KMS-11 (cell line): ENCODE data around the gene SNRPN.
"Not testable (repeated sequence)": the region's sequence is repeated elsewhere in the genome, so short reads cannot be mapped to it uniquely, and the experiment has no call there.

Experiments
- H2AFZ ChIP-seq: fragments of 200-600 bp; sonication (generic); 2 replicates; pipeline ENCODE4 v1.6.1; 2016; ENCODE audit warnings: antibody characterized with exemption, mixed run types, low read depth
- H3K27ac ChIP-seq: fragments of 200-600 bp; sonication (generic); 2 replicates; pipeline ENCODE4 v1.6.1; 2016; ENCODE audit warnings: mild to moderate bottlenecking, mixed run types
- H3K27me3 ChIP-seq: fragments of 200-600 bp; sonication (generic); 2 replicates; pipeline ENCODE4 v1.6.1; 2017; ENCODE audit warnings: mild to moderate bottlenecking, low read depth, mixed run types, moderate library complexity; ENCODE audit not compliant: insufficient read depth
- H3K36me3 ChIP-seq: fragments of 200-600 bp; sonication (generic); 2 replicates; pipeline ENCODE4 v1.6.1; 2017; ENCODE audit warnings: mild to moderate bottlenecking, mixed run types; ENCODE audit not compliant: insufficient read depth
- H3K4me1 ChIP-seq: fragments of 200-600 bp; sonication (generic); 2 replicates; pipeline ENCODE4 v1.6.1; 2016; ENCODE audit warnings: mild to moderate bottlenecking, low read depth, mixed run types; ENCODE audit not compliant: poor library complexity, severe bottlenecking
- H3K4me2 ChIP-seq: fragments of 200-600 bp; sonication (generic); 2 replicates; pipeline ENCODE4 v1.7.0; 2016; ENCODE audit warnings: mild to moderate bottlenecking, mixed run types
- H3K4me3 ChIP-seq: fragments of 200-600 bp; sonication (generic); IDR thresholded peaks from 2 replicates; pipeline ENCODE4 v1.6.1; 2017; ENCODE audit warnings: low read depth, low read length, mixed read lengths; ENCODE audit not compliant: insufficient read depth
- H3K79me2 ChIP-seq: fragments of 200-600 bp; sonication (generic); 2 replicates; pipeline ENCODE4 v1.6.1; 2016; ENCODE audit warnings: low read depth, mixed run types; ENCODE audit not compliant: insufficient read depth
- H3K9ac ChIP-seq: fragments of 200-600 bp; sonication (generic); 2 replicates; pipeline ENCODE4 v1.6.1; 2016; ENCODE audit warnings: mild to moderate bottlenecking, mixed run types
- H4K20me1 ChIP-seq: fragments of 200-600 bp; sonication (generic); 2 replicates; pipeline ENCODE4 v1.6.1; 2016; ENCODE audit warnings: mild to moderate bottlenecking, mixed run types; ENCODE audit not compliant: insufficient read depth
- TF ChIP-seq, protein P1 (sequence below): fragments of 200-600 bp; sonication (generic); conservative IDR thresholded peaks from 2 replicates; pipeline ENCODE4 v1.6.1; 2017; ENCODE audit warnings: low read depth, mild to moderate bottlenecking, antibody characterized with exemption, low read length, moderate library complexity, mixed read lengths

The SNRPN gene

GRCh38 chr15:24971772-24972171, 17.0 kb downstream of the SNRPN start:
- TF ChIP-seq, protein P1, sequence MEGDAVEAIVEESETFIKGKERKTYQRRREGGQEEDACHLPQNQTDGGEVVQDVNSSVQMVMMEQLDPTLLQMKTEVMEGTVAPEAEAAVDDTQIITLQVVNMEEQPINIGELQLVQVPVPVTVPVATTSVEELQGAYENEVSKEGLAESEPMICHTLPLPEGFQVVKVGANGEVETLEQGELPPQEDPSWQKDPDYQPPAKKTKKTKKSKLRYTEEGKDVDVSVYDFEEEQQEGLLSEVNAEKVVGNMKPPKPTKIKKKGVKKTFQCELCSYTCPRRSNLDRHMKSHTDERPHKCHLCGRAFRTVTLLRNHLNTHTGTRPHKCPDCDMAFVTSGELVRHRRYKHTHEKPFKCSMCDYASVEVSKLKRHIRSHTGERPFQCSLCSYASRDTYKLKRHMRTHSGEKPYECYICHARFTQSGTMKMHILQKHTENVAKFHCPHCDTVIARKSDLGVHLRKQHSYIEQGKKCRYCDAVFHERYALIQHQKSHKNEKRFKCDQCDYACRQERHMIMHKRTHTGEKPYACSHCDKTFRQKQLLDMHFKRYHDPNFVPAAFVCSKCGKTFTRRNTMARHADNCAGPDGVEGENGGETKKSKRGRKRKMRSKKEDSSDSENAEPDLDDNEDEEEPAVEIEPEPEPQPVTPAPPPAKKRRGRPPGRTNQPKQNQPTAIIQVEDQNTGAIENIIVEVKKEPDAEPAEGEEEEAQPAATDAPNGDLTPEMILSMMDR = no peak
- no peak overlapping the region for H2AFZ ChIP-seq
- no peak overlapping the region for H3K4me3 ChIP-seq
- H3K36me3 ChIP-seq = no peaks in the 10 kb centered on the region
- no peak overlapping the region for H3K27ac ChIP-seq
- H3K79me2 ChIP-seq = no peaks in the 10 kb centered on the region
- H3K9ac ChIP-seq = no peak overlapping the region
- no peak overlapping the region for H3K4me2 ChIP-seq
- H4K20me1 ChIP-seq = no peaks in the 10 kb centered on the region
- H3K27me3 ChIP-seq = no peaks in the 10 kb centered on the region
- H3K4me1 ChIP-seq = no peaks in the 10 kb centered on the region

GRCh38 chr15:24972707-24973106, 17.9 kb downstream of the SNRPN start:
- H3K4me2 ChIP-seq, H3K79me2 ChIP-seq, H3K4me1 ChIP-seq, H3K4me3 ChIP-seq, H2AFZ ChIP-seq, H3K27me3 ChIP-seq, H4K20me1 ChIP-seq, H3K9ac ChIP-seq, H3K36me3 ChIP-seq, H3K27ac ChIP-seq: not testable (repeated sequence)

GRCh38 chr15:24976932-24977331, 22.1 kb downstream of the SNRPN start:
- Histone ChIP-seq H3K27ac (no peak overlapping the region), H3K27me3 (no peaks in the 10 kb centered on the region), H2AFZ (no peak overlapping the region), H3K9ac (no peak overlapping the region), H3K4me3 (no peak overlapping the region), H3K79me2 (no peaks in the 10 kb centered on the region), H3K4me2 (no peak overlapping the region), H3K4me1 (no peaks in the 10 kb centered on the region), H3K36me3 (no peaks in the 10 kb centered on the region), H4K20me1 (no peaks in the 10 kb centered on the region)
- TF ChIP-seq, protein P1 = no peak

- Histone ChIP-seq H3K36me3 (no peaks in the 10 kb centered on the region), H3K79me2 (no peaks in the 10 kb centered on the region), H3K4me3 (no peak overlapping the region), H2AFZ (no peak overlapping the region), H3K4me2 (no peak overlapping the region), H3K27ac (no peak overlapping the region), H3K27me3 (no peaks in the 10 kb centered on the region), H3K4me1 (no peaks in the 10 kb centered on the region), H4K20me1 (no peaks in the 10 kb centered on the region), H3K9ac (no peak overlapping the region)
- TF ChIP-seq, protein P1 = no peak
Measured at GRCh38 chr15:24977686-24978085, 22.9 kb downstream of the SNRPN start.

DNA sequence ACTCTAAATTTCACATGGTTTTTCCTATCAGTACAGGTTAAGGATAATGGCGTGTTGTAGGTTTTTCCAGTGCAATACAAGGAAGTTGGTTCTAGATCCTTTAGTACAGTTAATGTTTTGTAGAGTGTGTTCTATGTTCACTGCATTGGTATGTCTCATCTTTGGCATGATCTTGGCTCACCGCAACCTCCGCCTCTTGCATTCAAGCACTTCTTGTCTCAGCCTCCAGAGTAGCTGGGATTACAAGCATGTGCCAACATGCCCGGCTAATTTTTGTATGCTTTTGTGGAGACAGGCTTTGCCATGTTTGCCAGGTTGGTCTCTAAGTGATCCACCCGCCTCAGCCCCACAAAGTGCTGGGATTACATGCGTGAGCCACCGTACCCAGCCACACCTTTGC, 30.4 kb downstream of the SNRPN start:
- Histone ChIP-seq H3K9ac (no peak overlapping the region), H3K27ac (no peak overlapping the region), H3K4me2 (no peak overlapping the region), H3K27me3 (no peaks in the 10 kb centered on the region), H4K20me1 (no peaks in the 10 kb centered on the region), H3K4me3 (no peak overlapping the region), H3K36me3 (no peaks in the 10 kb centered on the region), H2AFZ (no peak overlapping the region), H3K4me1 (no peaks in the 10 kb centered on the region), H3K79me2 (no peaks in the 10 kb centered on the region)
- TF ChIP-seq, protein P1 = no peak
